ENCODE data around the gene THAP11.
A peak's percentile ranks its signal among the peaks of the same experiment; 100 is the strongest.
"Not testable (repeated sequence)": the region's sequence is repeated elsewhere in the genome, so short reads cannot be mapped to it uniquely, and the experiment has no call there.

THAP11 gene

GRCh38 chr16:67837190-67837589 is 4.9 kb upstream of the THAP11 start:
- DNase-seq = not testable (repeated sequence)

DNA sequence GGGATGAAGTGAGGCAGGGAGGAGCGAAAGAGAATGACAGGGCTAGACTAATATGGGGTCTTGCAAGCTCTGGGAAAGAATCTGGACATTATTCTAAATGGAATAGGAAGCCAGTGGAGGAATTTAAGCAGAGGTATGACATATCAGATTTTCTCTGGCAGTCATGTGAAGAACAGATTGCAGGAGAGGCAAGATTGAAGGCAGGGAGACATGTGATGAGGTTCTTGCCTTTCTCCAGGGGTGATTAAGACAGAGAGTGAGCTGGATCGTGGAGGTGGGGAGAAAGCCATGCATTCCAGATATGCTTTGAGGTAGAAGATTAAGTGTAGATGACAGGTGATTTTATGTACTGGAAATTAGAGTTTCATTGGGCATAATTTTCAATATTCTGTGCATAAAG is 4.3 kb upstream of the THAP11 start:
- DNase-seq = peak; percentile 3

DNA sequence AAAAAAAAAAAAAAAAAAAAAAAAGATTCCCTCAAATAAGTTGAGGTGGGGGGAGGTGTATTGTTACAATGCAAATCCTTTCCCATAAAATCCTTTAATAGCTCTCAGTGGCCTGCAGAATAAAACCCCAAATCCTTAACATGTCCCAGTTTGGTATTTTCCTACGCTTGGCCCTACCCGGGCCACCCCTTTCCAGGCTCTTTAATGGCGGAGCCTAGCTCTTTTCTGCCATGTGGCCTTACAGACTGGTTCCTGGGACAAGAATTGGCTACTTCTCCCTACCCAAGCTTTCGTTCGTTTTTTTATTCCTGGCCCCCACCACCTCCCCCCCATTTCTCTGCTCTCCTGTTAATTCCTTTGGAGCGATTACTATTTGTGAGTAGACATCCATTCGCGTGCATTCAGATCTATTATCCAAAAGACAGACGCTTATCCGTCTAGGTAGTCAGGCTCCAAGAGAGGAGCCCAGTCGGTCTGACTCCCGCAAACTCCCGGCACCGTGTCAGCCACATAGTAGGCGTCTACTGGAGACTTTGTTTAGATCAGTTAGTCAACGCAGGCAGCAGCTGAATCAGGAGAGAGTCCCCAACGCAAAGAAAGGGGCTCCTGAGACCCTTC is 813 bp upstream of the THAP11 start:
- DNase-seq = no peak

- peak; percentile 71 for DNase-seq
Measured at GRCh38 chr16:67842509-67843342, 606 bp downstream of the THAP11 start.

- DNase-seq = peak; percentile 46
Measured at GRCh38 chr16:67843343-67843765, 1.2 kb downstream of the THAP11 start.

GRCh38 chr16:67844497-67844896 is 2.4 kb downstream of the THAP11 start:
- DNase-seq = peak; percentile 55

DNA sequence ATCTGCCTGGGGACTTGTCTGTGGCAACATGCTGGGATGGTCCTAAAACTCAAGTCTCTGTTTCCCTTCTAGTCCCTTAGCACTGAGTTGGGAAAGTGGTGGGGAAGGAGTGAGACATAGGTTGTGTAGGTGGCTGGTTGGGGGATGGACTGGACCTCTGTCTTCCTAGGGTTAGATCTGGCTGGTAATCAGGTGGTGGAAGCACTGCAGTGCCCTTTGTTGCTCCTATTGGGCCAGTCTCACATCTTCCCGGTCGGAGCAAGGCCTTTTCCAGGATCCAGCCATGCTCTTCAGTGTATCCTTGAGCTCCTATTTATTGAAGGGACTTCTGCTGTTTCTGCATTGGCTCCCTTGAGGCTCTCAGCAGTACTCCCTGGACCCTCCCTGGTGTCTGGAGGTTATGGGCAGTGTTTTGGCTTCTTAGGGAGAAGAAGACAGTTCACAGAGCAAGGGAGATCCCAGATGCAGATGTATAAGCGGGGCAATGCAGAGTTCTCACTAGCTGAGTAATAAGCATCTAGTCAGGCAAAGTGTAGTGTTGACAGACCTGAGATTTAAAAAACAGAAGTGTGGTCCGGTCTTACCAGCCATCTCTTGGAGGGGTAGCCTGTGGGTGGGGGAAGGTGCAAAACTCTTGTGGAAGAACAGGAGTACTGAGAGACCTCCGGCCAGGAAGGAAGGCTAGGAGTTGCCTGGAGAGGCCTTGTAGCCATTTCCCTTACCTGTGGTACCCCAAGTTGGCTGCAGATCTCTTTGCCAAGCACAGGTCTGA is 3.4 kb downstream of the THAP11 start:
- DNase-seq = peak; percentile 37

GRCh38 chr16:67846063-67846319 is 3.9 kb downstream of the THAP11 start:
- no peak for DNase-seq

GRCh38 chr16:67846320-67847063 is 4.4 kb downstream of the THAP11 start, which contains the start of gene NUTF2:
NUTF2 (plus strand) TSS chr16:67846933; CDS start chr16:67865131, 18,198 bp downstream.
- DNase-seq = peak; percentile 99

- peak; percentile 78 for DNase-seq
Measured at GRCh38 chr16:67847064-67847861, 5.1 kb downstream of the THAP11 start, which contains the start of gene CENPT. CENPT (minus strand) TSS chr16:67847693; CDS start chr16:67833859, 13,834 bp downstream.

DNA sequence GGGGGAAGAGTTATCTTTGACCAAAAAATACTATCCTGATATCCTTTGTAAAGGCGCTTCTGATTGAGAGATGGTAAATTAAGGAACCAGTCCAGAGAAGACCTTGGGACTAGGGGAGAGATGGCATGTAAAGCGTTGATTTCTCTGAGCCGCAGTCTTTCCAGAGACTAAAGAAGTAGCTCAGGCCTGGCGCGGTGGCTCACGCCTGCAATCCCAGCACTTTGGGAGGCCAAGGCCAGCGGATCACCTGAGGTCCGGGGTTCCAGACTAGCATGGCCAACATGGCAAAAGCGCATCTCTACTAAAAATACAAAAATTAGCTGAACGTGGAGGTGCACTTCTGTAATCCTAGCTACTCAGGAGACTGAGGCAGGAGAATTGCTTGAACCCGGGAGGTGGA is 6.0 kb downstream of the THAP11 start:
- DNase-seq = no peak

DNA sequence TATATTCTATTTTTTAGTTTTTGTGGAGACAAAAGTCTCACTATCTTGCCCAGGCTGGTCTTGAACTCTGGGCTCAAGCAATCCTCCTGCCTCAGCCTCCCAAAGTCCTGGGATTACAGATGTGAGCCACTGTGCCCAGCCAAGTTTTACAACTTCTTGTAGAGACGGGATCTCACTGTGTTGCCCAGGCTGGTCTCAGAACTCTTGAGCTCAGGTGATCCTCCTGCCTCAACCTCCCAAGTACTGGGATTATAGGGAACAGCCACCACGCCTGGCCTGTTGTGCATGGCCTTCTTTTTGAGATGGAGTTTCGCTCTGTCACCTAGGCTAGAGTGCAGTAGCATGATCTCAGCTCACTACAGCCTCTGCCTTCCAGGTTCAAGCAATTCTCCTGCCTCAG is 11.6 kb downstream of the THAP11 start:
- DNase-seq = no peak

GRCh38 chr16:67855789-67856188 is 13.7 kb downstream of the THAP11 start:
- DNase-seq = no peak

DNA sequence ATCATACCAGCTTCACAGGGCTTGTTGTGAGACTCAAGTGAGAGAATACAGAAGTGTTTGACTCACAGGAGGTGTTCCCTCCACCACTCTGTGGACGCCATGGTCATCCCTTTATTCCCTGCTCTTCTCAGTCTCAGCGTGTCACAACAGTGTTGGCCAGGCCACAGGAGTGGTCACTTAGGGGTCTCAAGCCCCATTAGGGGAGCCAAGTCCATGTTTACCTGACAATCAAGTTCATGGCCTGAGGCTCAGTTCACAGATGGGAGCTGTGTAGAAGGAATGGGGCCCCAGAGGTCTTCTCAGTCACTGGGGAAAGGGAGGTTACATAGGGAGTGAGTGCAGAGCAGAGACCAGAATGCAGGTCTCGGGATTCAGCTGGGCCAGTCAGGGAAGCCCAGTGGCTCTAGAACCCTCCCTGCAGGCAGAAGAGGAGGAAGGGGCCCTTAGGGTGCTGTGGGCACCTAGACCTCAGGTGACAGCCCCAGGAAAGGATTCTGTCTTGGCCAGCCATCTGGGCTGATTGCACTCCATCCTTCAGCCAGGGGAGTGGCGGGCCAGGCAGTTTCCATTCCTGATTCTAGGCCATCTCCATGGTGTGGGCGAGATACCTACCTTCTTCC is 14.9 kb downstream of the THAP11 start:
- DNase-seq = no peak

GRCh38 chr16:67857547-67858233 is 15.6 kb downstream of the THAP11 start:
- DNase-seq = no peak

DNA sequence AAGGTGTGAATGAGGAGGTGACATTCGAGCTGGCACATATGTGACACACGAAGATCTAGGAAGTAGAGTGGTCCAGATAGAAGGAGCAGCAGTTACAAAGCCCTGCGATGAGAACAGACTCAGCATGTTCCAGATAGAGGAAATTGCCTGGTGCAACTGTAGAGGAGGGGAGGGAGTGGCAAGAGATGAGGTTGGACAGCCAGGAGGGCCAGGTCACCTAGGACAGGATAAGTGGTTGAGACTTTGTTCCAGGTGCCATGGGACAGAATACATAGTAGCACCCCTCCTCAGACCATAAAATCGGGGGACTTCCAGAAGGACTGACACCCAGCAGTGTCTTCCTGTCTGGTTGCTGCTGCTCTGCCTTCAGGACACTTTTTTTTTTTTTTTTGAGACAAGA is 16.4 kb downstream of the THAP11 start:
- no peak for DNase-seq

- DNase-seq = no peak
Measured at GRCh38 chr16:67860589-67861398, 18.7 kb downstream of the THAP11 start.

GRCh38 chr16:67861877-67862276 is 19.8 kb downstream of the THAP11 start:
- DNase-seq = no peak

DNA sequence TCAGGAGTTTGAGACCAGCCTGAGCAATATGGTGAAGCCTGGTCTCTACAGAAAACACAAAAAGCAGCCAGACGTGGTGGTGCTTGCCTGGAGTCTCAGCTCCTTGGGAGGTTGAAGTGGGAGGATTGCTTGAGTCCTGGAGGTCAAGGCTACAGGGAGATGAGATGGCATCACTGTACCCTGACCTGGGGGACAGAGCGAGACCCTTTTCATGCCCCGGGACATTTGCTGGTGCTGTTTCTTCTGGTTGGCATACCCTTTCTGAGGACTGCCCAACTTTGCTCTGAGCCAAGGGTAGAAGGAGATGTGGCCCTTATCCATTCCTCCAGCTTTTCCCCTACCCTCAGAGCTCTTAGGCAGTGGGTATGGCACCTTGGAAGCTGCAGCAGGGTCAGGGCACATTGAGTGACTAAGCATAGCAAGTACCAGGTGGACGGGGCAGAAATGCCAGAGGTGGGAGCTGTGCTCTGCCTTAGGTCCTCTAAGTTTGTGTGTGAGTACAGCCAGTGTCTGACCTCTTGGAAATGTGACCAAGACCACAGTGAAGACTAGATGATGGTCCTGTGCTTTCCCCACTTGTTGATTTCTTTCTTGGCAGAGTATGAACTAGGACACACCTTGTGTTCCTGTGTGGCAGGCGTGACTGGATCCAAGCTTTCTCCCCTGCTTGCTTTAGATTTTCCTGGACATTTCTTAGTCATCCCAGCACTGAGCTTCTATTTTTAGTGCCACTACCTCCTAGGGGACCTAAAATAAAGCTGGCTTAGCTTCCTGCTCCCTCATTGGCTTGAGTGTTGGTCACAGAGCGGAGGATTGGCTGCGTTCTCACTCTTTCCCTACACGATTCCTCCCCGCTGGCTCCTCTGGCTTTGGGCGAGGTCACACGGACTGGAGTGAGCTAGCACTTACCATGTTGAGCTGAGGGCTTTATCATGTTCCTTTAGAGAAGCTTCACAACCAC is 20.8 kb downstream of the THAP11 start:
- peak; percentile 5 for DNase-seq

Data from NCI-H82 (cell line).